SK-N-SH (cell line): Measurements from ENCODE around the gene PLA2G1B. TPM values are rescaled to one million over a fixed set of nuclear protein-coding genes. Genes with fewer than 3 reads are reported as not detected.

Experiments
- CTCF ChIA-PET: fragments of 300-600, 350-600 bp; formaldehyde crosslinking; extraction: SDS; loops from one replicate; lab custom pipeline; 2021; lab: Yijun Ruan, JAX
- POLR2A ChIA-PET: fragments of 350-600 bp; sonication (Branson Sonifier 250); formaldehyde crosslinking; extraction: SDS; loops from one replicate; lab custom pipeline; 2020; ENCODE audit warnings: antibody characterized with exemption, inconsistent platforms; lab: Yijun Ruan, JAX
- DNase-seq: peaks from one replicate; pipeline ENCODE4 v3.0.0; 2012
- H2AFZ ChIP-seq: fragments of 200-600 bp; sonication (generic); 2 replicates; pipeline ENCODE4 v1.8.1; 2016; ENCODE audit warnings: antibody characterized with exemption, mild to moderate bottlenecking, low read depth
- H3F3A ChIP-seq: fragments of 200-600 bp; sonication (generic); replicated peaks from 2 replicates; pipeline ENCODE3; 2016; ENCODE audit warnings: antibody characterized with exemption, mild to moderate bottlenecking; ENCODE audit not compliant: insufficient read depth
- H3K27ac ChIP-seq, 2 experiments: fragments of 200-500 bp in 1 of 2; fragments of 200-600 bp in 1 of 2; sonication (Bioruptor generic) in 1 of 2; sonication (generic), shearing (Covaris generic) in 1 of 2; 2 replicates each; pipeline versions ENCODE4 v1.5.1 to v1.6.1; 2014 to 2016; ENCODE audit warnings: low read depth in 2 of 2, inconsistent platforms in 1 of 2, low read length in 1 of 2, mild to moderate bottlenecking in 1 of 2, mixed read lengths in 1 of 2
- H3K27me3 ChIP-seq: fragments of 200-600 bp; sonication (generic), shearing (Covaris generic); 2 replicates; pipeline ENCODE4 v1.6.1; 2016; ENCODE audit warnings: mixed run types; ENCODE audit not compliant: insufficient read depth
- H3K36me3 ChIP-seq, 2 experiments: fragments of 200-500 bp in 1 of 2; fragments of 200-600 bp in 1 of 2; sonication (Bioruptor generic) in 1 of 2; sonication (generic) in 1 of 2; replicated peaks in 1 of 2; 2 replicates each; pipeline versions ENCODE3 to v1.5.1; 2014 to 2016; ENCODE audit warnings: low read length in 1 of 2, mild to moderate bottlenecking in 1 of 2; ENCODE audit not compliant: insufficient read depth in 2 of 2, control insufficient read depth in 1 of 2
- H3K4me1 ChIP-seq, 2 experiments: fragments of 200-500 bp in 1 of 2; fragments of 200-600 bp in 1 of 2; sonication (Bioruptor generic) in 1 of 2; sonication (generic), shearing (Covaris generic) in 1 of 2; 2 replicates each; pipeline versions ENCODE4 v1.5.1 to v1.6.1; 2014 to 2016; ENCODE audit warnings: low read depth in 1 of 2, low read length in 1 of 2, mixed run types in 1 of 2; ENCODE audit not compliant: insufficient read depth in 2 of 2, control insufficient read depth in 1 of 2
- H3K4me2 ChIP-seq: fragments of 200-600 bp; sonication (generic), shearing (Covaris generic); 2 replicates; pipeline ENCODE4 v1.6.1; 2017; ENCODE audit warnings: mixed run types
- H3K4me3 ChIP-seq, 2 experiments: fragments of 200-500 bp in 1 of 2; fragments of 200-600 bp in 1 of 2; sonication (Bioruptor generic) in 1 of 2; sonication (generic), shearing (Covaris generic) in 1 of 2; 2 replicates each; pipeline versions ENCODE4 v1.5.1 to v1.8.1; 2014 to 2016; ENCODE audit warnings: low read depth in 2 of 2, inconsistent platforms in 1 of 2, low read length in 1 of 2, mild to moderate bottlenecking in 1 of 2, mixed read lengths in 1 of 2, moderate library complexity in 1 of 2
- H3K79me2 ChIP-seq: fragments of 200-600 bp; sonication (generic); 2 replicates; pipeline ENCODE4 v1.8.1; 2017; ENCODE audit warnings: mild to moderate bottlenecking; ENCODE audit not compliant: insufficient read depth
- H3K9ac ChIP-seq: fragments of 200-600 bp; sonication (generic); 2 replicates; pipeline ENCODE4 v1.6.1; 2017; ENCODE audit warnings: mixed run types
- H3K9me2 ChIP-seq: fragments of 200-600 bp; sonication (generic); 2 replicates; pipeline ENCODE4 v1.6.1; 2017; ENCODE audit warnings: mixed run types
- H3K9me3 ChIP-seq: fragments of 200-600 bp; sonication (generic); 2 replicates; pipeline ENCODE4 v1.6.1; 2017; ENCODE audit warnings: mixed run types, mild to moderate bottlenecking, moderate library complexity
- H4K20me1 ChIP-seq: fragments of 200-600 bp; sonication (generic); 2 replicates; pipeline ENCODE4 v1.6.1; 2017; ENCODE audit warnings: mild to moderate bottlenecking, mixed run types; ENCODE audit not compliant: insufficient read depth
- ELF1 ChIP-seq: IDR thresholded peaks from 2 replicates; pipeline ENCODE4 v1.4.0; 2012
- EP300 ChIP-seq, 2 experiments: IDR thresholded peaks; 2 replicates each; pipeline versions ENCODE4 v1.4.0 to v1.6.1; 2012; ENCODE audit warnings: borderline replicate concordance in 1 of 2, low read depth in 1 of 2, low read length in 1 of 2
- FOXJ3 ChIP-seq: sonication (generic); formaldehyde crosslinking; IDR thresholded peaks from 2 replicates; pipeline ENCODE4 v1.5.1; 2020; ENCODE audit warnings: mild to moderate bottlenecking, missing genetic modification reagents
- POLR2AphosphoS5 ChIP-seq: IDR thresholded peaks from 2 replicates; pipeline ENCODE4 v1.6.1; 2012; ENCODE audit warnings: low read depth, low read length
- RAD21 ChIP-seq: IDR thresholded peaks from 2 replicates; pipeline ENCODE4 v1.6.1; 2012; ENCODE audit warnings: mild to moderate bottlenecking, low read length
- RFX5 ChIP-seq: IDR thresholded peaks from 2 replicates; pipeline ENCODE4 v1.6.1; 2012; ENCODE audit warnings: mild to moderate bottlenecking, improper control_type of control experiment, low read length
- TEAD4 ChIP-seq: IDR thresholded peaks from 2 replicates; pipeline ENCODE4 v1.4.0; 2012; ENCODE audit warnings: mild to moderate bottlenecking, borderline replicate concordance; ENCODE audit not compliant: insufficient read depth
- USF2 ChIP-seq: fragments of 150-350 bp; IDR thresholded peaks from 2 replicates; pipeline ENCODE4 v1.6.1; 2017; ENCODE audit warnings: antibody characterized with exemption, low read length, low read depth, borderline replicate concordance
- WGBS: methylation state at CpG from one replicate; pipeline ENCODE4 v1.1.6; 2017; ENCODE audit warnings: low lambda C conversion rate; 5-methylcytosine and 5-hydroxymethylcytosine counted together
- polyA plus RNA-seq, 3 experiments: library from polyadenylated mRNA; depleted of rRNA; stranded (reverse); fragments of >200 nt; gene quantifications; 2 replicates each; pipeline ENCODE4 v1.2.3, GENCODE V29; 2012

Gene PLA2G1B
- polyA plus RNA-seq, 1 of the 3 experiments (the other 2 are of a cell fraction): not detected

- Histone ChIP-seq H3K27me3 (no peaks in the 10 kb centered on the region), H3K9ac (no peak overlapping the region), H3F3A (no peaks in the 10 kb centered on the region), H3K4me3 (no peak overlapping the region), H3K9me2 (no peaks in the 10 kb centered on the region), H3K4me2 (no peak overlapping the region), H3K27ac (no peak overlapping the region), H4K20me1 (no peaks in the 10 kb centered on the region), H3K36me3 (no peaks in the 10 kb centered on the region), H2AFZ (no peak overlapping the region), H3K4me1 (no peaks in the 10 kb centered on the region), H3K9me3 (no peaks in the 10 kb centered on the region), H3K79me2 (no peaks in the 10 kb centered on the region)
- ChIA-PET CTCF (interaction anchor here (1.0 to 3.0 kb wide), 7 partner anchors 9 to 116 kb away, joined by 3 to 12 read pairs (median 4); partner anchors contain the start of gene RNU4-1), POLR2A (no interaction called here)
- TF ChIP-seq EP300 (IDR thresholded peaks at IDR 0.05; ENCODE audit: borderline replicate concordance in 1 of 2, low read depth in 1 of 2, low read length in 1 of 2): no peak
- TF ChIP-seq USF2: no peak
- TF ChIP-seq RAD21: no peak
- DNase-seq: no peak
- WGBS: 91% methylated on average over 2 of the region's 2 CpGs
Measured at GRCh38 chr12:120323772-120324171, 3.8 kb downstream of the PLA2G1B start.

- ChIA-PET CTCF (interaction anchor here (1.0 to 2.1 kb wide), 7 partner anchors 19 to 119 kb away, joined by 4 to 11 read pairs (median 6); partner anchors contain the start of genes RNU4-1 and SIRT4), POLR2A (interaction anchor here (0.9 kb wide), 1 partner anchor 120 kb away, joined by 3 read pairs; the partner anchor contains the start of gene RPLP0)
- TF ChIP-seq POLR2AphosphoS5 (no peak), RFX5 (no peak), FOXJ3 (CRISPR knock-in tag) (no peak), ELF1 (no peak), TEAD4 (no peak)
- Histone ChIP-seq H3K4me1 (peaks cover 4 to 5% of the 10 kb centered on the region in 2 experiments; a peak in 2 of 4 replicates), H3K27me3 (no peaks in the 10 kb centered on the region), H2AFZ (no peak overlapping the region), H3K27ac (no peak overlapping the region), H3K9ac (no peak overlapping the region), H3K4me2 (no peak overlapping the region), H3K36me3 (no peaks in the 10 kb centered on the region), H3K4me3 (no peak overlapping the region), H4K20me1 (no peaks in the 10 kb centered on the region), H3K9me2 (no peaks in the 10 kb centered on the region), H3K9me3 (no peaks in the 10 kb centered on the region), H3F3A (peaks cover 6% of the 10 kb centered on the region), H3K79me2 (no peaks in the 10 kb centered on the region)
- DNase-seq: no peak
- 77% methylated on average over 13 of the region's 13 CpGs for WGBS
Measured at GRCh38 chr12:120321382-120322202, 6.0 kb downstream of the PLA2G1B start.
